Measurements from ENCODE around the gene OR2W3.

DNA sequence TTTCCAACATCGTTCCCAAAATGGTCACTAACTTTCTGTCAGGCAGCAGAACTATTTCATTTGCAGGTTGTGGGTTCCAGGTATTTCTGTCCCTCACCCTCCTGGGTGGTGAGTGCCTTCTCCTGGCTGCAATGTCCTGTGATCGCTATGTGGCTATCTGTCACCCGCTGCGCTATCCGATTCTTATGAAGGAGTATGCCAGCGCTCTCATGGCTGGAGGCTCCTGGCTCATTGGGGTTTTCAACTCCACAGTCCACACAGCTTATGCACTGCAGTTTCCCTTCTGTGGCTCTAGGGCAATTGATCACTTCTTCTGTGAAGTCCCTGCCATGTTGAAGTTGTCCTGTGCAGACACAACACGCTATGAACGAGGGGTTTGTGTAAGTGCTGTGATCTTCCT, 38.6 kb downstream of the OR2W3 start:
- TF ChIP-seq POLR2AphosphoS5 (IDR thresholded peaks at IDR 0.05) = no peak
- TF ChIP-seq CTCF (IDR thresholded peaks at IDR 0.05) = no peak

Data from prostate gland (tissue), 2 donors.